K562 (cell line): ENCODE measurements around the gene EXOC3. TPM values are rescaled to one million over a fixed set of nuclear protein-coding genes. Genes with fewer than 3 reads are reported as not detected.

ENCODE experiments used
- ATAC-seq: fragments of 200-7000 bp; cut with Tn5 transposase; 3 replicates; pipeline ENCODE4 v1.9.1; 2020; ENCODE audit warnings: moderate library complexity
- BruUV-seq: library from RNA; stranded (reverse); fragments of 400-500 nt; replicated peaks from 2 replicates; lab custom pipeline; 2021; lab: Mats Ljungman, UMichigan
- CTCF ChIA-PET: fragments of 300-600 bp; formaldehyde crosslinking; extraction: SDS; loops from one replicate; lab custom pipeline; 2021; ENCODE audit warnings: low intra/inter-chr PET ratio; lab: Yijun Ruan, JAX
- POLR2A ChIA-PET: fragments of 300-600, 350-650 bp; sonication (Branson Sonifier 250); formaldehyde crosslinking; extraction: SDS; loops from one replicate; lab custom pipeline; 2021; ENCODE audit warnings: antibody characterized with exemption, inconsistent platforms; lab: Yijun Ruan, JAX
- DNase-seq, 4 experiments: peaks; one replicate each; pipeline versions ENCODE4 v3.0.0 to v3.0.0-alpha.2; 2011 to 2018; ENCODE audit warnings: low spot score in 3 of 4, mixed read lengths in 3 of 4; ENCODE audit errors: extremely low read depth in 1 of 4
- FAIRE-seq: peaks from 2 replicates; lab custom pipeline; 2011; peaks lifted over from hg19 to GRCh38; lab: Jason Lieb, UNC
- H2AFZ ChIP-seq: 2 replicates; pipeline ENCODE4 v1.6.0; 2011; ENCODE audit warnings: low read depth, low read length, control low read depth, inconsistent platforms
- H3K27ac ChIP-seq: fragments of 200-600 bp; 3 replicates; pipeline ENCODE4 v1.8.0; 2011; ENCODE audit warnings: low read depth, mild to moderate bottlenecking, control low read depth, inconsistent platforms, low read length, moderate library complexity, mixed read lengths; ENCODE audit errors: extremely low read depth
- H3K27me3 ChIP-seq, 2 experiments: fragments of 300-600 bp in 1 of 2; 2 replicates in 1 of 2; 3 replicates in 1 of 2; pipeline versions ENCODE4 v1.6.0 to v1.8.0; 2011; ENCODE audit warnings: inconsistent platforms in 2 of 2, low read length in 2 of 2, mild to moderate bottlenecking in 1 of 2, mixed read lengths in 1 of 2, moderate library complexity in 1 of 2; ENCODE audit not compliant: control insufficient read depth in 2 of 2, insufficient read depth in 2 of 2
- H3K36me3 ChIP-seq: fragments of 300-600 bp; 3 replicates; pipeline ENCODE4 v1.8.0; 2011; ENCODE audit warnings: mild to moderate bottlenecking, low read length, inconsistent platforms; ENCODE audit not compliant: control insufficient read depth, insufficient read depth
- H3K4me1 ChIP-seq, 2 experiments: fragments of 200-600 bp in 1 of 2; replicated peaks in 1 of 2; 2 replicates in 1 of 2; 3 replicates in 1 of 2; pipeline versions ENCODE4 v1.5.1 to v1.8.0; 2011; ENCODE audit warnings: inconsistent platforms in 2 of 2, low read length in 2 of 2, mild to moderate bottlenecking in 1 of 2, mixed read lengths in 1 of 2, moderate library complexity in 1 of 2; ENCODE audit not compliant: control insufficient read depth in 2 of 2, insufficient read depth in 2 of 2
- H3K4me2 ChIP-seq: 2 replicates; pipeline ENCODE4 v1.6.1; 2011; ENCODE audit warnings: low read length, control low read depth, inconsistent platforms, mixed read lengths; ENCODE audit not compliant: insufficient read depth
- H3K4me3 ChIP-seq: fragments of 200-600 bp; sonication (generic), shearing (Covaris generic); 2 replicates; pipeline ENCODE4 v1.5.1; 2016; ENCODE audit warnings: control low read depth, inconsistent platforms
- H3K79me2 ChIP-seq: fragments of 200-600 bp; 3 replicates; pipeline ENCODE4 v1.8.0; 2011; ENCODE audit warnings: low read length, inconsistent platforms; ENCODE audit not compliant: control insufficient read depth, insufficient read depth
- H3K9ac ChIP-seq, 2 experiments: 2 replicates each; pipeline versions ENCODE4 v1.6.0 to v1.6.1; 2011; ENCODE audit warnings: low read depth in 2 of 2, low read length in 2 of 2, control low read depth in 1 of 2, inconsistent platforms in 1 of 2, mild to moderate bottlenecking in 1 of 2, mixed read lengths in 1 of 2; ENCODE audit not compliant: insufficient read depth in 1 of 2
- H3K9me1 ChIP-seq: one replicate; pipeline ENCODE4 v1.6.0; 2011; ENCODE audit warnings: inconsistent platforms, mild to moderate bottlenecking, low read length, moderate library complexity; ENCODE audit not compliant: control insufficient read depth, insufficient read depth
- H3K9me3 ChIP-seq: replicated peaks from 2 replicates; pipeline ENCODE4 v1.5.1; 2011; ENCODE audit warnings: low read depth, low read length, inconsistent platforms; ENCODE audit not compliant: control insufficient read depth, insufficient read depth
- H4K20me1 ChIP-seq: replicated peaks from 2 replicates; pipeline ENCODE4 v1.6.1; 2011; ENCODE audit warnings: low read length, inconsistent platforms, mixed read lengths; ENCODE audit not compliant: control insufficient read depth, insufficient read depth
- ARID1B ChIP-seq: fragments of 450-650 bp; IDR thresholded peaks from 2 replicates; pipeline ENCODE4 v1.6.1; 2016; ENCODE audit warnings: antibody characterized with exemption, mild to moderate bottlenecking, inconsistent platforms
- CREB5 ChIP-seq: fragments of 250-450 bp; sonication (Bioruptor Pico); IDR thresholded peaks from 2 replicates; pipeline ENCODE4 v1.5.0; 2020; ENCODE audit warnings: mild to moderate bottlenecking
- GABPB1 ChIP-seq: sonication (generic); formaldehyde crosslinking; IDR thresholded peaks from 2 replicates; pipeline ENCODE4 v1.8.0; 2022; ENCODE audit warnings: mild to moderate bottlenecking, missing genetic modification reagents
- NCOA1 ChIP-seq: fragments of 450-650 bp; IDR thresholded peaks from 2 replicates; pipeline ENCODE4 v1.6.1; 2016; ENCODE audit warnings: low read depth
- NFE2 ChIP-seq: IDR thresholded peaks from 2 replicates; pipeline ENCODE4 v1.6.1; 2014; ENCODE audit warnings: antibody characterized with exemption, low read depth
- POLR2A ChIP-seq: fragments of 450-650 bp; conservative IDR thresholded peaks from 2 replicates; pipeline ENCODE4 v1.6.1; 2016
- POLR2H ChIP-seq: IDR thresholded peaks from 2 replicates; pipeline ENCODE4 v1.6.1; 2016; ENCODE audit warnings: missing genetic modification characterization, low read depth, mild to moderate bottlenecking, control low read depth, missing compliant biosample characterization, moderate library complexity
- RBM15 ChIP-seq: fragments of 200-400 bp; formaldehyde crosslinking; IDR thresholded peaks from 2 replicates; pipeline ENCODE4 v1.6.1; 2018; ENCODE audit warnings: mild to moderate bottlenecking, low read length, moderate library complexity; ENCODE audit not compliant: insufficient read depth
- RHOXF2B ChIP-seq: fragments of 250-450 bp; sonication (Bioruptor Pico); conservative IDR thresholded peaks from 2 replicates; pipeline ENCODE4 v1.5.1; 2021
- SRSF1 ChIP-seq: fragments of 200-400 bp; formaldehyde crosslinking; IDR thresholded peaks from 2 replicates; pipeline ENCODE4 v1.6.1; 2017; ENCODE audit warnings: mild to moderate bottlenecking, low read depth, low read length, moderate library complexity
- TFAM ChIP-seq: fragments of 250-450 bp; sonication (Bioruptor Pico); conservative IDR thresholded peaks from 2 replicates; pipeline ENCODE4 v1.5.0; 2021; ENCODE audit warnings: mild to moderate bottlenecking, moderate library complexity
- U2AF2 ChIP-seq: fragments of 200-400 bp; formaldehyde crosslinking; optimal IDR thresholded peaks from 2 replicates; pipeline ENCODE3; 2017; ENCODE audit warnings: low read depth, mild to moderate bottlenecking, low read length
- ZNF561 ChIP-seq: fragments of 450-650 bp; formaldehyde crosslinking; conservative IDR thresholded peaks from 2 replicates; pipeline ENCODE4 v1.4.0; 2020; ENCODE audit warnings: mild to moderate bottlenecking, moderate library complexity
- WGBS: fragments of 100-300 bp; shearing (Covaris generic); methylation state at CpG from one replicate; pipeline ENCODE4 v1.1.6; 2016; ENCODE audit warnings: low coverage, mixed read lengths; ENCODE audit not compliant: insufficient coverage; ENCODE audit errors: missing lambda C conversion rate; 5-methylcytosine and 5-hydroxymethylcytosine counted together
- in situ Hi-C: fragments of 300-500 bp; cut with MboI; formaldehyde crosslinking; loops from 4 replicates; pipeline ENCODE4 v1.15.0; 2018; ENCODE audit warnings: inconsistent platforms, mixed read lengths
- intact Hi-C: fragments of 100-400 bp; cut with micrococcal nuclease; formaldehyde crosslinking; loops from 2 replicates; pipeline ENCODE4 v1.14.2; 2022
- polyA plus RNA-seq, 8 experiments: library from polyadenylated mRNA; depleted of rRNA in 4 of 8; stranded (reverse) in 5 of 8; unstranded in 3 of 8; fragments of >200 nt; fragmentation: Nextera tagmentation in 2 of 8; fragmentation: Illumina TruSeq in 1 of 8; extraction: Ambion mirVana in 2 of 8; extraction: Trizol in 1 of 8; gene quantifications; 2 replicates each; pipeline versions ENCODE4 v1.2.1 to v1.2.3, GENCODE V29; 2011 to 2014; ENCODE audit warnings: inconsistent platforms in 1 of 8, missing spikeins in 1 of 8
- total RNA-seq, 7 experiments: library from RNA; depleted of rRNA in 6 of 7; stranded (reverse); fragments of >200 nt in 6 of 7; fragmentation: Illumina TruSeq in 2 of 7; extraction: Trizol in 2 of 7; gene quantifications; 2 replicates each; pipeline versions ENCODE4 v1.2.1 to v1.2.3, GENCODE V29; 2011 to 2021; ENCODE audit warnings: low replicate concordance in 1 of 7
- TF ChIP-seq, protein P1 (sequence below): fragments of 150-350 bp; IDR thresholded peaks from 2 replicates; pipeline ENCODE4 v1.6.1; 2014; ENCODE audit warnings: low read depth, mild to moderate bottlenecking, low read length, borderline replicate concordance
- TF ChIP-seq, protein P2 (sequence below): sonication (generic); formaldehyde crosslinking; IDR thresholded peaks from 2 replicates; pipeline ENCODE4 v1.8.0; 2023; ENCODE audit warnings: mild to moderate bottlenecking, missing genetic modification reagents

Gene EXOC3
- total and polyA plus RNA-seq, 9 of the 15 experiments (the other 6 are each of a cell fraction or from before 2014, with no cell fraction given): 1.4 to 41.9 (median 22.4) TPM

- peaks cover 0 to 58% of the 10 kb centered on the region in 2 experiments; a peak in 3 of 5 replicates for H3K4me1 ChIP-seq
- WGBS: 3% methylated on average over 22 of the region's 22 CpGs
- H3K27ac ChIP-seq: no peak overlapping the region
- POLR2A ChIA-PET: interaction anchor here (0.5 kb wide), 1 partner anchor 176 kb away, joined by 3 read pairs; no protein-coding TSS in a partner anchor
- no peaks in the 10 kb centered on the region for H3K79me2 ChIP-seq
- H3K36me3 ChIP-seq: no peaks in the 10 kb centered on the region
- intact Hi-C loops (no loop called here), in situ Hi-C loops (no loop called here)
- no peak overlapping the region for H2AFZ ChIP-seq
- FAIRE-seq: peak; percentile 46
- H3K4me3 ChIP-seq: no peak overlapping the region
- no peak overlapping the region for H3K9ac ChIP-seq
- CTCF ChIA-PET: no interaction called here
- no peaks in the 10 kb centered on the region for H3K9me3 ChIP-seq
- H4K20me1 ChIP-seq: peaks cover 20% of the 10 kb centered on the region
- H3K9me1 ChIP-seq: peaks cover 3% of the 10 kb centered on the region
- no peak for DNase-seq
- H3K27me3 ChIP-seq: peaks cover 77 to 91% of the 10 kb centered on the region in 2 experiments
- no peak for ATAC-seq
- no peak overlapping the region for H3K4me2 ChIP-seq
- BruUV-seq: no TSS peak
- no peak for TF ChIP-seq ARID1B
- TF ChIP-seq NFE2: no peak
- no peak for TF ChIP-seq SRSF1
- no peak for TF ChIP-seq RBM15
- TF ChIP-seq POLR2A: no peak
- TF ChIP-seq U2AF2: no peak
- TF ChIP-seq, protein P1, sequence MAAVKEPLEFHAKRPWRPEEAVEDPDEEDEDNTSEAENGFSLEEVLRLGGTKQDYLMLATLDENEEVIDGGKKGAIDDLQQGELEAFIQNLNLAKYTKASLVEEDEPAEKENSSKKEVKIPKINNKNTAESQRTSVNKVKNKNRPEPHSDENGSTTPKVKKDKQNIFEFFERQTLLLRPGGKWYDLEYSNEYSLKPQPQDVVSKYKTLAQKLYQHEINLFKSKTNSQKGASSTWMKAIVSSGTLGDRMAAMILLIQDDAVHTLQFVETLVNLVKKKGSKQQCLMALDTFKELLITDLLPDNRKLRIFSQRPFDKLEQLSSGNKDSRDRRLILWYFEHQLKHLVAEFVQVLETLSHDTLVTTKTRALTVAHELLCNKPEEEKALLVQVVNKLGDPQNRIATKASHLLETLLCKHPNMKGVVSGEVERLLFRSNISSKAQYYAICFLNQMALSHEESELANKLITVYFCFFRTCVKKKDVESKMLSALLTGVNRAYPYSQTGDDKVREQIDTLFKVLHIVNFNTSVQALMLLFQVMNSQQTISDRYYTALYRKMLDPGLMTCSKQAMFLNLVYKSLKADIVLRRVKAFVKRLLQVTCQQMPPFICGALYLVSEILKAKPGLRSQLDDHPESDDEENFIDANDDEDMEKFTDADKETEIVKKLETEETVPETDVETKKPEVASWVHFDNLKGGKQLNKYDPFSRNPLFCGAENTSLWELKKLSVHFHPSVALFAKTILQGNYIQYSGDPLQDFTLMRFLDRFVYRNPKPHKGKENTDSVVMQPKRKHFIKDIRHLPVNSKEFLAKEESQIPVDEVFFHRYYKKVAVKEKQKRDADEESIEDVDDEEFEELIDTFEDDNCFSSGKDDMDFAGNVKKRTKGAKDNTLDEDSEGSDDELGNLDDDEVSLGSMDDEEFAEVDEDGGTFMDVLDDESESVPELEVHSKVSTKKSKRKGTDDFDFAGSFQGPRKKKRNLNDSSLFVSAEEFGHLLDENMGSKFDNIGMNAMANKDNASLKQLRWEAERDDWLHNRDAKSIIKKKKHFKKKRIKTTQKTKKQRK: no peak
- TF ChIP-seq GABPB1: no peak
- no peak for TF ChIP-seq RHOXF2B (CRISPR knock-in tag)
- no peak for TF ChIP-seq ZNF561
- TF ChIP-seq CREB5 (CRISPR knock-in tag): no peak
- TF ChIP-seq TFAM: no peak
- TF ChIP-seq POLR2H (tag): no peak
- no peak for TF ChIP-seq NCOA1
- TF ChIP-seq, protein P2, sequence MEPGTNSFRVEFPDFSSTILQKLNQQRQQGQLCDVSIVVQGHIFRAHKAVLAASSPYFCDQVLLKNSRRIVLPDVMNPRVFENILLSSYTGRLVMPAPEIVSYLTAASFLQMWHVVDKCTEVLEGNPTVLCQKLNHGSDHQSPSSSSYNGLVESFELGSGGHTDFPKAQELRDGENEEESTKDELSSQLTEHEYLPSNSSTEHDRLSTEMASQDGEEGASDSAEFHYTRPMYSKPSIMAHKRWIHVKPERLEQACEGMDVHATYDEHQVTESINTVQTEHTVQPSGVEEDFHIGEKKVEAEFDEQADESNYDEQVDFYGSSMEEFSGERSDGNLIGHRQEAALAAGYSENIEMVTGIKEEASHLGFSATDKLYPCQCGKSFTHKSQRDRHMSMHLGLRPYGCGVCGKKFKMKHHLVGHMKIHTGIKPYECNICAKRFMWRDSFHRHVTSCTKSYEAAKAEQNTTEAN (CRISPR knock-in tag): no peak
Observed at GRCh38 chr5:497090-497700, 54.2 kb downstream of the EXOC3 start.
